ENCODE results near the gene SEC11C.

Gene SEC11C

DNA sequence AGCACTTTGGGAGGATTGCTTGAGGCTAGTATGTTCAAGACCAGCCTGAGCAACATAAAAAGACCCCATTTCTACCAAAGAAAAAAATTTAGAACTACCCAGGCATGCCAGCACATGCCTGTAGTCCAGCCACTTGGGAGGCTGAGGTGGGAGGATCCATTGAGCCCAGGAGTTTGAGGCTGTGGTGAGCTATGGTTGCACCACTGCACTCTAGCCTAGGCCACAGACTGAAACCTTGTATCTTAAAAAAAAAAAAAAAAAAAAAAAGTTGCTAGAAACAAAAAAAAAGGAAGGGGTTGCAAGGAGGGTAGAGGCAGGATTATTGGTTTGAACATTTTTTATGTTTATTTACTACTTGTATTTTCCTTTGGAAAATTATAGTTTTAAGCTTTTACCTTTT, 4.8 kb downstream of the SEC11C start:
- DNase-seq (ENCODE audit: low spot score) = no peak

DNA sequence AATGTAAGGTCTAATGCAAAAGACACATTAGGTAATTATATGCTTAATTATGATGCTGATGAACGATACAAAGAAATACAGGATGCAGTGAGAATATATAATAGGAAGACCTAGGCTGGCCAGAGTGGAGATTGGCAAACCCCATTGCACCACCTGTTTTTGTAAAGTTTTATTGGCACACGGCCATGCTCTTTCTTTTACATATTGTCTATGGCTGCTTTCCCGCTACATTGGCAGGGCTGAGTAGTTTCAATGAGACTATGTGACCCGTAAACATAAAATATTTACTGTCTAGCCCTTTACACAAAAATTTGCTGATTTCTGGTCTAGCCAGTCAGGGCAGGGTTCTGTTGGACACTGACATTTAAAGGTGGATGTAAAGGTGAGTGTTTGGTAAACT, 5.4 kb downstream of the SEC11C start:
- no peak for DNase-seq (ENCODE audit: low spot score)

DNA sequence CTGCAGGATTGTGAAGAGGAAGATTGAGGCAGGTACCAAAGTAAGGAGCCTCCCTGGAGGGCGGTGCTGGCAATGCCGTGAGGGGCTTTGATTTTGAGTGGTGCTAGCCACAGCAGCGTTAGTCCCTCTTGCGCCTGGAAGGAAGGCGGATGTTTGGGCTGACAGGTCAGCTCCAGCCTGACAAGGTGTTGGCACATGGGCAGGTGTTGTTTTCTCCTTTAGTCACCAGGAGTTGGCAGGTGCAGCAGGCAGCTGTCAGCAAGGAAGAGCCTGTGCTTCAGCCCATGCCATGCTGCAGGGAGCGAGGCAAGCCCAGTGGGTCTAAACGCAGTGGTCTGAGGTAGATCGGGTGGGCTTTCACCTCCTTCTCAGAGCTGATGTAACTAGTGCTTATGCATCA, 8.5 kb downstream of the SEC11C start:
- no peak for DNase-seq (ENCODE audit: low spot score)

DNA sequence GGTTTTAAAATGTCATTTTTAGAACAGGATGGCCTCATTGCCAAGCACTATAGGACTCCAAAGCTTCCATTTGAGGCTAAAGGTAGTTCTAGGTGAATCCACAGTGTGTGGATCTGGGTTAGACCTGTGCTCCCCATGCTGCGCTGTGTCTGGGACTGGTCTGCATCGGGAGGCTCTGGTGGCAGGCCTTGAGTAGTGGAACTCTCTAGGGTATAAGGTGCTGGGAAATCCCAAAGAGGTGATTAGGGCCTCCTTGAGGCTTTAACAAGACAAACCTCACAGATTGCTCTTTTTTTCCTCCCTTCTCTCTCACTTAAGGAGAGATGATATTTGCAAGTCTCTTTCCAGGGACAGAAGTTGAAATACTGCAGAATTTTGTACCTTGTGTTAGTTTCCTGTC, 9.3 kb downstream of the SEC11C start:
- no peak for DNase-seq (ENCODE audit: low spot score)

DNA sequence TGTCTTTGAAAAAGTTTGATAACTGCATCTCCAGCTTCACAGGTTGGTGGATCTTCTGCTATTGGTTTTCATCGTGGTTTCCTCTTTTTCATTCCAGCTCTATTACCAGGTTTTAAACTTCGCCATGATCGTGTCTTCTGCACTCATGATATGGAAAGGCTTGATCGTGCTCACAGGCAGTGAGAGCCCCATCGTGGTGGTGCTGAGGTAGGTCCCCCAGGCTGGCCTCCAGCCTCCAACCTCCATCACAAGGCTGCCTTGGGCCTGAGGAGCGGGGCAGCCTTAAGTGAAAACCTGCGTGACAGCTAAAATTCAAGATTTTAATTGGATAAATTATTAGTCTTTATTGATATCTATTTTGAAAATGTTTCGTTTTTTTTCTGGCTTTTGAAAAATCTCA, 9.7 kb downstream of the SEC11C start:
- DNase-seq (ENCODE audit: low spot score) = no peak

DNA sequence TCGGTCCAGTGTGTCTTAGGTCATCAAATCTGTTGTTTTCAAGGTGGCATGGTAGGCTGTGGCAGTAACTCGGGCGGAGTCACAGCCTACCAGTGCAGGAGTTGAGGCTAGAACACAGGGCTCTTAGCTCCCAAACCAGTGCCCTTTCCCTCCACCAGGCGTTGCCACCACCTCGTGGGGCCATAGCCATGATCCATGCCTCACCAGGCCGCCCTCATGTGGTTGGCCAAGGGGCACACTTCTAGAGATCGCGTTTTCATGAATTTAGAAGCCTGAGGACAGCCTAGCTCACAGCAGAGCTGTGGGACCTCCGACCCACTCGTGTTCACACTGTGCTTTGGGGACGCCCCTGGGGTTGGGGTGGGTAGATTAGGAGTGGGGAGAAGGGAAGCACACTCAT, 10.6 kb downstream of the SEC11C start:
- no peak for DNase-seq (ENCODE audit: low spot score)

DNA sequence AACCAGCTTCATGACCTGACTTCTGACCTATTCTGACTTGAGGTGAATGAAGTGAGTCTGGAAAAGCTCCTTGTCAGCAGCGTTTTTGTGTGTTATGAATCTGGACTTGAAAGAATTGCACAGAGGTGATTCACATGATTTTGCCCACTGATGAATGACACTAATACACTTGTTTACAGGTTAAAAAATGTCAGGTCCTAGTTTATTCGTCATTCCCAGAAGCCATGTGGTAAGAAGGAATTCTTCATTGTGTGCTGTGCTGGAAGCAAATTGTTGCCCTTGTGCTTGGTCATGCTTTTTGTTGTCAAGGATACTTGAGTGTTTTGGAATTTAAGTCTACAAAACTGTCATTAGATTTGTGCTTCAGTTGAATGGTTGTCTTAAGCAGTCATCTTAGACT, 15.5 kb downstream of the SEC11C start:
- no peak for DNase-seq (ENCODE audit: low spot score)

DNA sequence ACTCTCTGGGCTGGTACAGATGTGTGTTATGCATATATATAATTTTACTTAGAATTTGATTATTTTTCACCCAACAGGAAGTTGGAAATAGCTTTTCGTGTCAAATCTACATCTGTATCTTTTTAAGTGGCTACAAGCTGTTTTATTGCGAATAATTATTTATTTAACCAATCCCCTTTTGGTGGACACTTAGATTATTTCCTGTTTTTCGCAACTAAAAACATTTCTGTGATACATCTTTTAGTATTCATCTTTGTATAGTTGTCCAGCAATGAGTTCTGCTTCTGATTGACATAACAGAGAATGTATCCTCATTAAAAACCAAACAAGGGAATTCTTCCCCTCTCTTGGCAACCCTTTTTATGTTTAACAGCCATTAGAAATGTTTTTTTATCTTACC, 16.6 kb downstream of the SEC11C start:
- no peak for DNase-seq (ENCODE audit: low spot score)

DNA sequence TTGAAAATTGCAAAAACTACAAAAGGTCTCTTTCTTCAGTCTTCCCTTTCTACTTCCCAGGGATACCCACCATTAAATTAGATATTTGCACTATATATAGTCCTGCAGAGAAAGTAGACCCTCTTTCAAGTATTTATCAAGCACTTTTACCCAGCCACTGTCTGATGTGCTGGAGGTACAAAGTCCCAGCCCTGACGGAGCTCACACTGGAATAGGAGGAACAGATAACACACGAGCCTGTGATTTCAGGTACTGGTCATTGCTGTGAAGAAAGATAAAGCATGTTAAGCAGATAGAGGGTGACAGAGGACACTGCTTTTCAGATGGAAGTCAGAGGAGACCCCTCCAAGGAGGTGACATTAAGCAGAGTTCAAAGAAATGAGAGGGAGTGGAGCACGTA, 19.6 kb downstream of the SEC11C start:
- DNase-seq (ENCODE audit: low spot score) = no peak

DNA sequence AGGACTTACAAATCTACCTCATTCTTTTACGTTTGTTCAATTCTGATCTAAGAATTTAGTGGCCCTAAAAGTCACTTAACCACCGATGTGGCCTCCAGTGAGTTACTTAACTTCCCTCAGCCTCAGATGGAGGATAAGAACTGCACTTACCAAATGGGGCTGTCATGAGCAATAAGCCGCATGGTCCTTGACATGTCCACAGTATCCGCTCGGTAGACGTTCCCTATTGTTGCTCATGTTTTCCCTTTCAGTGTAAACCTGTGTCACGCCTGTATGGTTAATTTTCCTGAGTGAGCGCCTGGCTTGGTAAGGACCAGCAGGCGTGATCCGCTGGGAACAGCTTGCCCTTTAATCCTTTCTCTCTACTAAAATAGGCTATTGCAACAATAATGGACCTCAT, 20.3 kb downstream of the SEC11C start:
- no peak for DNase-seq (ENCODE audit: low spot score)

DNA sequence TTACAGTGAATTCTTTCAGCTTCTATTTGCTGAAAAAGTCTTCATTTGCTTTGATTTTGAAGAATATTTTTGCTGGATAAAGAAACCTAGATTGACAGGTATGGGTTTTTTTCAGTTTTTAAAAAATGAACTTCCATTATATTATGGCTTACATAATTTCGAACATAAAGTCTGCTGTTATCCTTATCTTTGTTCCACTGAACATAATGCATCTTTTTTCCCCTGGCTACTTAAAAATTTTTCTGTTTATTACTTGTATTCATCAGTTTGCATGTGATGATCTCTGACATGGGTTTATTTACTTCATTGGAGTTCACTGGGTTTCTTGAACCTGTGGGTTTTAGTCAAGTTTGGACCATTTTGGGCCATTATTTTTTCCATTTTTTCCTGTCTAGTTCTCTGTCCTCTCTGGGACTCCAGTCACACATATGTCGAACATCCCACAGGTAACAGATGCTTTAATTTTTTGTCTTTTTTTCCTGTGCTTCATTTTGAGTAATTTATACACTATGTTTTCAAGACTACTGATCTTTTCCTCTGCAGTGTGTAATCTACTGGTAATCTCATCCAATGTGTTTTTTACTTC, 33.1 kb downstream of the SEC11C start:
- DNase-seq (ENCODE audit: low spot score) = no peak

DNA sequence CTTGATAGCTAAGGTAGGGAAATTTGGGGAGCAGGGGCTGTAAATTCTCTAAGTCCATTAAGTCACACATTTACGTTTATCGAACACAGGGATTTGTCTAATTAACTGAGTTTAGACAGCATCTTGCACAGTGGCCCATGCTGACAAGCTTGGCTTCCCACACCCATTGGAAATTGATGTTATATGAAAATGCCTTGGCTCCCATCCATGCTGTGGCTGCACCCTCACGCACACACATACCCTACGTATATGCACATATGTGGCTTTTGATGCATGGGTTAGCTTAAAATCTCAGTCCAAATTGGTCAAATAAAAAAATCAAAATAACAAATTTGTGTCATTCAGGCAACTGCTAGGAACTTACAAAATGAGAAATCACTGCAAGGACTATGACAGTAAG, 37.8 kb downstream of the SEC11C start:
- no peak for DNase-seq (ENCODE audit: low spot score)

DNA sequence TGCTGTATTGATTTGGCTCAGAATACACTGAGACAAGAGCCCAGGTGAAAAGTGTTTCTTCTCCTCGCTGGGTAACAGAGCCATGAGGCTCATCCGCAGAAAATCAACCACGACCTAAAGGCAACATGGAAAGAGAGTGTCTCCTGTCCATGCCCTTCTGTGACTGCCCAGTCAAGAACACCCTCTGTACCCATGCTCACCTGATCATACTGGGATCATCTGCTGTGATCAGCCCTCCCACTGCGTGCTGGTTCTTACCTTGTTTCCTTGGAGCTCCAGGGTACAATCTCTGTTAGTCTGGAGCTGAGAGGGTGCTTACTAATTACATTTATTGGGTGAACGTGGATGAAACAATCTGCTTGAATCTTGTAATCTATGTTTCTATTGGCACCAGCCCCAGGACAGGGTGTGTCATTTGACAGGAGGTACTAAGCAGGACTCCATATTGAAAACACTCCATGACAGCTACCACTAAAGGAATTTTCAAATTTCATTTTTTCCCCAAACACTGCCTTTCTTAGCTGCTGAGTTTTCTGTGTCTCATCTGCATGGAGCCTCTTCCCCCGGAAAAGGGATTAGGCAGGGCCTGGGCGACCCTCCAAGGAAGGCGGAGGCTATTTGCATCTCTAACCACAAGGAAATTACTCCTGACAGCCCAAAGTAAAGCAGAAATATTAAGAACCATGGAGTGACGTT, 40.6 kb downstream of the SEC11C start:
- no peak for DNase-seq (ENCODE audit: low spot score)

DNA sequence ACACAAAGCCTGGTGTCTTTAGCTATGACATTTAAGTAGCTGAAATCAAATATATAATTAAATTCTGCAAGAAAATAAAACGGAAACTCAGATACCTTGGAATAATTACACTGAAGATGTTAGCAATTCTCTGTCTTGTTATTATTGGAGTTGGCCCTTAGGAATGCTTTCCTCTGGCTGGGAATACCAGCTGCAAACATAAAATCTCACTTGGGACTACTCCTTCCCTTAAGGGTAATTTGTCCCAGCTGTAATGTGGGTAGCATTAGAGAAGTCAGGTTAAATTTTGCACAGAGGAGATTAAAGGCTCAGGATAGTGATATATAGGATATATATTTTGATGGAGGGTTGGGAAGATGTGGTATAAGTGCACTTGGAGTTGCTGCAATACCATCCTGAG, 43.0 kb downstream of the SEC11C start:
- no peak for DNase-seq (ENCODE audit: low spot score)

DNA sequence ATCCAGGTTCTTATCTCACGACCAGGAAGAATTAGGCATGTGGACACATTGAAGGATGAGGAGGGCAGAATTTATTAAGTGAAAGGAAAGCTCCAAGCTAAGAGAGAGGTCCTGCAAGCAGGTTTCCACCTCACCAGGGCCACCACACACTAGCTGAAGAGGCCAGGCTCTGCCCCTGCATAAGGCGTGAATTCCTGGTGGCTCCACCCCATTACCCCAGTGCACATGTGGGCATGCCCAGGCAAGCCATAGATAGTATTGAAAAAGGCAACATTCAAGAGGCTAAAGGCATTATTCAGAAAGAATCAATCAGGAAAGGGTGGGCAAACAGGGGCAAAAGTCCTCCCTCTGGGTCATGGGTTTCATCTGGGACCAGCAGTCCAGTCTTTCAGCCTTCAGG, 49.3 kb downstream of the SEC11C start:
- DNase-seq (ENCODE audit: low spot score) = no peak

DNA sequence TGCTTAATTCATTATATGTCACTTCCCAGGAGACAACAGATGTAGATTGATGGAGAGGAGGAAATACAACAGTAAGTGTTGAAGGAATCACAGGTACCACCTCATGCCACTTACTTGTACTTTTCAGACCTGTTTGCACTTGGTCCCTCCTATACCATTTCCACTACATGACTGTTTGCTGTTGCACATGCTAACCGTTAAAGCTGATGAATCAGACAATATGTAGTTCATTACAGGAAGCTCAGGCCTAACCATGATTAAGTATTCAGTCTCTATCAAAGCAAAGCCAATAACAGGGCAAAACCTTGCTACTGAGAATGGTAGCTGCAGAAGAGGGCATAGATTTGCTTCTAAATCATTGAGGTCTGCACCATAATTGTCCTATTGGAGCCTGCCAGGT, 50.1 kb downstream of the SEC11C start:
- DNase-seq (ENCODE audit: low spot score) = no peak

DNA sequence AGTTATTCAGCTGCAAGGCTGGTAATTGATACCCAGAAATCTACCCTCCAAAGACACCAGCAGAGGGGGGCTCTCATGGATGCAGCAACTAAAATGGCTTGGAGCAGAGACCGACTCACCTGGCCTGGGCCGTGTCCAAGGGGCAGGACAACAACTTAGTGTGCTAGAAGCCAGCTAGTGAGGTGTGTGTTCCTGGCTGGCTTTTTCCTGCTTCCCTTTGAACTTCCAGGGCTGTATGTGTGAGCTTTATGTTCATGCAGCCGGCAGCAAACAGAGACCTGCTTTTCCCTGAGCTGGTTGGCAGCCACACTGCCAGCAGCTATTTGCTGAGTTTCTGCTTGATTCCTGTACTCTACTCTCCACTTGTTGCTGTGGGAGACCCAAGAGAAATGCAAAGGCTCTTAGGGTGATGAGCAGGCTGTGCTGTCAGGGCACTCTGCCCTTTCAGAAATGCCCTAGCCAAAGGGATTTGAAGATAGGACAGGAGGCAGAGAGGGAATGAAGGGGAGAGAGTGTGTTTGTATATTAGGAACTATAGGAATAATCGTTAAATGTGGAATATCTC, 56.6 kb downstream of the SEC11C start:
- no peak for DNase-seq (ENCODE audit: low spot score)

DNA sequence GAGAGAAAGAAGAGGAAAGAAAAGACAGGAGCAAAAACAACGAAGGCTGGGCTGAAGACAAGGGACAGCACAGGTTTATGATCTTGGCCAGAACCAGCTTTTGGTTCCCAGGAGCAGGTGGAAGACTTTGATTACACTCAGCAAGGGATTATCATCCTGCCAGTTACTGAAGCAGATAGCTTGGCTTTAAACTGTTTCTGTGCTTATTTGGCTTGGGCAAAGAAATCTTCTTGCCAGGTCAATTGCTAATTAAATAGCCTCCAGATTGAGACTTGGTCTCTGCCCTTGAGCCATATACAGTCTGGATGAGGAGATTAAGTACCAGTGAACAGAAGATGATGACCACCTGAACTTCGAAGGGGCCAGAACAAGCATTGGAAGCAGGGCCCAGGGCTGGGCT, 58.0 kb downstream of the SEC11C start:
- DNase-seq (ENCODE audit: low spot score) = no peak

DNA sequence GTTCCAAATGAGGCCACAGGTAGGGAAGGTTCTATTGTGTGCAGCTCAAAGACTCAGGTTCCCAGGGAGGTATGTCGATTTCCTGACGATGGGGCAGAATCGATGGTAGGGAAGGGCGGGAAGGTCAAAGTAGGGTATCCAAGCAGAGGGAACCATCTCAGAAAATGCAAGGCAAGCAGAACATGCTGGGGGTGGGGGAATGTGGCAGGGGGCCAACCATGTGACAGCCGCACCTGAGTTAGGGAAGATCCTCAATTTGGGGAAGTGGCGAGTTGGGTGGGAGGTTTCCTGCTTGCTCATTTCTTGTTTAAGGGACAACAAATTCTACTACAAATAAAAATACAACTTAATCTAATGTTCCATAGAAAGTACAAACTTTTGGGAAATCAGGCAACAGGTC, 58.5 kb downstream of the SEC11C start:
- no peak for DNase-seq (ENCODE audit: low spot score)

DNA sequence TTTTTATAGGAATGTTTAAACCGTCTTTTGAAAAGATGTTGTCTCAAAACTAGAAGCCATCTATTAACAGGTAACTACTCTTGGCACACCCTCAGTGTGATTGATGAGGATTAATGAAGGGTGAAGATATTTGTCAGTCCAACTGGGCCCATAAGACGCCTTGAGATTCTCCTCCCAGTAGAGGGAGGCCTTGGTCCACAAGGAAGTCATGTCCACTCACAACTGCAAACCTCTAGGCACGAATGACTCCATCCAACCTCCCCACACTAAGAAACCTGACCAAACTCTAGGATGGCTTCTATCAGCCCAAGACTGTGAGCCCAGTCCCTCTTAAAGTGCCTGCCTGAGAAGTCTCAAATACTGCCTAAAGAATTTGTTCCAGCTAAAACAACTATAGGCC, 61.1 kb downstream of the SEC11C start:
- DNase-seq (ENCODE audit: low spot score) = no peak

DNA sequence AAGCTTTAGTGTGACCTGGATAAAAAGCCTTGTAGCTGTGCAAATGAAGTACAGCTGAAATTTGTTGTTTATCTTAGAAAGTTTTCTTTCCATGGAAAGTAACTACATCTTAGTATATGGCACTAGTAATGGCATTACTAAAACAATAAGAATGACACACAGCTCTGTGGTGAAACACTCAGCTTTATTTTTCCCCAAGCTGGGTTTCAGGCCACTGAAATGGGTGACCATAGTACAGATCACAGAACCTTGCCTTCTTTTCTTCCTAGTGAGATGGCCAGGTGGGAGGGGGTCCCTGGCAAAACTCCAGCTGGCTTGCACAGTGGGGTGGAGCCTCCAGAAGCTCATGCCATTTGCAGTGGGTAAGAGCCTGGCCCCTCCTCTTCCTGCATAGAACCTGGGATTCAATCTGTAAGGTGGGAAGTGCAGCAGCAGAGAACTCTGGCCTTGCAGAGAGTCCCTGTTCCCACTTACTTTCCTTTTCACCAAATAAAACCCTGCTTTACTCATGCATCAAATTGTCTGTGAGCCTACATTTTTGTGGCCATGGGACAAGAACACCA, 62.7 kb downstream of the SEC11C start:
- DNase-seq (ENCODE audit: low spot score) = no peak

DNA sequence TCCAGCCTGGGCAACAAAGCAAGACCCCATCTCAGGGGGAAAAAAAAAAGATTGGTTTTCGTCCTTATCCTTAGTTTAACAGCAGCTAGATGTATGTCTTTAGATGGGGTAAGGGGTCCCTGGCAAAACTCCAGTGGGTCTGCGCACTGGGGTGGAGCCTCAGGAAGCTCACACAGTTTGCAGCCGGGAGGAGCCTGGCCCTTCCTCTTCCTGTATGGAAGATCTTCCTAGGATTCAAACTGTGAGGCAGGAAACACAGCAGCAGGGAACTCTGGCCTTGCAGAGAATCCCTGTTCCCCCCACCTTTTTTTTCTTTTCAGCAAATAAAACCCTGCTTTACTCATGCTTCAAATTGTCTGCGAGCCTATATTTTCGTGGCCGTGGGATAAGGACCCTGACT, 67.8 kb downstream of the SEC11C start:
- DNase-seq (ENCODE audit: low spot score) = no peak
